CD4-positive, alpha-beta T cell treated with Interleukin-12 subunit alpha and Interleukin-12 subunit beta, for 1 hour (primary cell): ENCODE results near the gene MACROH2A1.

Source experiments
- DNase-seq: peaks from one replicate; pipeline ENCODE4 v3.0.0-alpha.2; 2020

MACROH2A1 gene

DNA sequence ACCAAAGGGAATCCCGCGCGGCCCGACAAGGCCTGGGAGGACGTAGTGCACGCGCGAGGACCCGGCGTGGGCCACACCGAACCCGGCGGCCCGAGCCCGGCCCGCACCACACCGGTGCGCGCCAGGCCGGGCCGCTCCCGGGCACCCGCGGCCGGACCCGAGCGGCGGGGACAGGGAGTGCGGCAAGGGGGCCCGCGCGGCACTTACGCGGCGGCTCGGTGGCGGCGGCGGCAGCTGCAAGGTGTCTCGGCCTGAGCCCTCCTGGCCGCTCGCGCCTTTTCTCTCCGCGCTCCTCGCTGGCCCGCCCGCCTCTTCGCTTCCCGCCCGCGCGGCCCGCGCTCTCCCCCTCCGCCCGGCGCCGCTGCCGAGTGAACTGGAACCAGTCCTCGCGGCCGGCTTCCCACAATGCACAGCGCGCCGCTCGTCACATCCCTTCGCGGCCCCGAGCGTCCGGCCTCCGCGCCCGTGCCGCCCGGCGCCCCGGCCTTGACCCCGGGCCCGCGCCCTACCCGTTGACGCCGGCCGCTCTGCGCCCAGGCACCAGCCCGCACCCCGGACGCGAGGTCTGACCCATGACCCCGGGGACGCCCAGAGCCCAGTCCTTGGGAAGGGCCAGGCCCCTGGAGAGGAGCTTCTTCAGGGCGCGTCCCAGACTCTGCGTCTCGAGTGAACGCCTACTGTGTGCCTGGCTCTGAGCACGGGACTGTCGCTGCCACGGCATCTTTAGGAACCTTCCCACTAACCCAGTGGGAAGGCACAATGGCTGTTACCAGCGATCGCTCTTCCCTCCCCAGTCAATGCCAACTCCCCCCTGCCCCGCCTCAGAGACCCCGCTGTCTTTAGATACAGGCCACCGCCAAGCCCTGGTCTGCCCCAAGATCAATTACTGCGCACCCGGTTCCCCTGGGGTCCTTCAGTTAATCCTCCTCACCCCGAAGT, at the start of gene MACROH2A1:
Gene MACROH2A1 (minus strand): TSS at position 377 of the 939 bp plus-strand sequence. CDS start 10,138 bp downstream, outside the sequence.
- peak; percentile 84 for DNase-seq

GRCh38 chr5:135448071-135448739, 49.2 kb upstream of the MACROH2A1 start:
- no peak for DNase-seq

DNA sequence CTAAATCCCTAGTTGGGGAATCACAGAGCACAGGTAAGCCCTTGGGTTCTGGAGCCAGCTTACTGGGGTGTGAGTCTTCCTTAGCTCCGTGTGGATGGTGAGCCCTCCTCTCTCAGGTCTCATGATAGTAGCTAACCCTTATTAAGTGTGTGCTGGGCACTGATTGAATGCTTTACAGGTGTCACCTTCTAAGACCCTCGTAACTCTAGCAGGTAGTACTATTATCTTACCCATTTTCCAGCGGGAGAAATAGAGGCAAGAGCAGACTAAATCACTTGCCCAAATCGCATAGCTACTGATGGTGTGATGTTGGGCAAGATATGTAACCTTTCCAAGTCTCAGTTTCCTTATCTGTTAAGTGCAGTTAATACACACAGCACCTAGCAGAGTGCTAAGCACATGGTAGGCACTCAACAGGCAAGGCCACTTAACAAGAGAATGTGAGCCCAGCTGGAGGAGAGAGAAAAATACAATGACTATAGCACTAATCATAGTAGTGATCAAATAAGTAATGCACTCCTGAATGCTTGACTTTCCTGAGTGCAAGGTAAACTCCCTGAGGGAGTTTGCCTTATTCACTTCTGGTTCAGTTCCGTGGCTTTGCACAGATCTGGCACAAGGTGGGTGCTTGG, 48.4 kb upstream of the MACROH2A1 start, which contains the start of gene DCANP1:
Gene DCANP1 (minus strand): TSS at position 51 of the 632 bp plus-strand sequence. CDS start 240 bp downstream, outside the sequence.
- no peak for DNase-seq

DNA sequence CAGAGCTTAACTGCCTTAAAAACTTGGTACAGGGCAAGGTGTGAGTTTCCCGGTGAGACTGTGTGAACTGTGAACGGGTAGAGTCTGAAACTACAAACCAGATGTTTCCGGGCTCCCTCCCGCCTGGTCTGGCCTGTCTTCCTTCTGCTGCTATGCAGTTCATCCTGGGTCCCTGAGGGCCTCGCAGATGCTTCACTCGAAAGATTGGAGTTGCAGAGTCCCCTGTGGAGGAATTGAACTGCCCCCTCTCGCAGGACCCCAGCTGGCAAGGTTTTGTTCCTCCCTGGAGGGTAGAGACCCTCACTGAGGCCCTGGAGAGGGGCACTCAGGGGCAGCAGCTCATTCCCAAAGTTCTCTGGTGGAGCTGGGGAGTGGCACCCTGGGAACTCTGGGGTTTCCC, 47.6 kb upstream of the MACROH2A1 start:
- DNase-seq, result no peak

- DNase-seq, result no peak
These were observed 47.2 kb upstream of the MACROH2A1 start for GRCh38 chr5:135446206-135446605.

GRCh38 chr5:135445306-135445985, 46.4 kb upstream of the MACROH2A1 start:
- DNase-seq, result no peak

DNA sequence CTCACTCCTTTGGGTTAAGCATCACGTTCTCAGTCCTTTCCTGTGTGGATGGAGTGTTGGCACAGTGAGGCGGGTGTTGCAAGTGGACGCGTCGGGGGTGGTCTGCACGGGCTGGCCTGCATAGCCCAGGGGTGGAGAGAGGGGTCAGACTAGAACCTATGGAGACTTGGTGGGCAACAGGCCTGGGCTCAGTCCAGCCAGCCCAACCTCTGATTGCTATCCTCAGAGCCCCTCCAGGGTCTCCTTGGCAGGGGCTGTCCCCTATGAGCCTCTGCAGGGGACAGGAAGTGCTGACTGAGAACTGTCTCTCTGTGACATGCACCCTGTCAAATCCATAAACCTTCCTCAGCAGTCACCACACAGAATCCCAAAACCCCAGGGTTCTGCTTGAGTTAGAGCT, 45.9 kb upstream of the MACROH2A1 start:
- DNase-seq, result no peak

GRCh38 chr5:135444360-135444759, 45.3 kb upstream of the MACROH2A1 start:
- DNase-seq, result no peak

- no peak for DNase-seq
These were observed 44.3 kb upstream of the MACROH2A1 start for GRCh38 chr5:135443161-135443960.

GRCh38 chr5:135442431-135443160, 43.6 kb upstream of the MACROH2A1 start:
- no peak for DNase-seq

GRCh38 chr5:135441919-135442318, 42.9 kb upstream of the MACROH2A1 start:
- DNase-seq, result no peak

- no peak for DNase-seq
These were observed 42.4 kb upstream of the MACROH2A1 start for GRCh38 chr5:135441350-135441831.

DNA sequence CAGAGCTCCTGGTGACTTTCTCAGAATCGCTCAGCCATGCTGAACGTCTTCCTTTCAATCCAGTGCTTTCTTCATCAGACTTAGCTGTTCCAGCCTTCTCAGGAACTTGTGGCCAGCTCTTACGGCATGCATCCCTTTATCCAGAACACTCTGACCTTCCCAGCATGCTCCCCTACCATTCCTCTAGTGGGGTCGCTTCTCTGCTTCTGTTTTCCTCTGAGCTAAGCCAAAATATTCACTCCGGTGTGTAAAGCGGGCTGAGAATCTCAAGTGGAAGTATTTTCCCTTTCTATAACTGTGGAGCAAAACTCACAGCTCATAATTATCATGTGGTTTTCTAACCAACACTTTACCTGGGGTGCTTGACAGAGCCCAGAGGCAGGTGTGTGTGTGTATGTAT, 41.9 kb upstream of the MACROH2A1 start:
- DNase-seq, result no peak

- DNase-seq, result no peak
These were observed 40.5 kb upstream of the MACROH2A1 start for GRCh38 chr5:135439231-135440205.

GRCh38 chr5:135438636-135439221, 39.7 kb upstream of the MACROH2A1 start:
- DNase-seq, result no peak

- DNase-seq, result no peak
These were observed 38.9 kb upstream of the MACROH2A1 start for GRCh38 chr5:135437796-135438560.

DNA sequence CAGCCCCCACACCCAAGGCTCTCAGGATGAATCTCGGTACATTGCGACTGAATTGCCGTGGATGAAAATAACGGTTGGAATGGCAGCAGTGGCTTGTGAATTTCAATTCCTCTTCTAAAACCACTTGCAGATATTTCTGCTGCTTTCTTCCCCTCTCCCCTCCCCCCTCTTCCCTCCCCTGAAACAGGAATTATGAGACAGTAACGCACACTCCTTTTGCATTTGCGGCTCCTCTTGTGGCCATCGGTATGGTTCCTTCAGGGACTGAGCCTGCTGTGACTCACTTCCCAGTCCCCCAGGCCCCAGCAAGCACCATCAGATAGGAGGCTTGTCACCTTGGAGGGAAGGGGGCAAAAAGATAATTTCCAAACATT, 38.4 kb upstream of the MACROH2A1 start:
- no peak for DNase-seq

DNA sequence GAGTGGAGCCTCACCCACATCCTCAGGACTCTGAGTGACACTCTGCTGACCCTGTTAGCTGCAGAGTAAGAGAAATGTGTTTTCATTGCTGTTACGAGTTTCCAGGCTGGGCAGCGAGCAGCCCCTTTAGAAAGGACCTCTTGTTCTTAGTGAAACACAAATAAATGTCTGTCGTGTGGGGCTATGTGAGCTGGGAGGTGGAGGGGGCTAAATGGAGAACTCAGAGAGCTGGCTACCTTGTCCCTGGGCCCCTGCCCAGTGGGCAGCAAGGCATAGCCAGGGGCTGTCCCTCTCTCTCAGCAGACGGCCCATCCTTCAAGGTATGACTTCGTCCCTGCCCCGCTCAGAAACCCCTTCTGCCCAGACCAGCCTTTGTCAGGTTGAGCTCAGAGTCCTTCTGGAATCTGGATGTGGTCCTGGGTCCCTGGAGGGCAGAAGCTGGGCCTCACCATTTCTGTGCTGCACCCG, 38.0 kb upstream of the MACROH2A1 start:
- no peak for DNase-seq
